Liver (tissue), 9 donors: Measurements from ENCODE around the gene TMEM178B. TPM values are rescaled to one million over a fixed set of nuclear protein-coding genes. Genes with fewer than 3 reads are reported as not detected.

ENCODE experiments used
- DNase-seq: peaks from one replicate; pipeline ENCODE4 v3.0.0-alpha.2; 2017; ENCODE audit warnings: low spot score
- H3K27ac ChIP-seq, 2 donors: one replicate each; pipeline ENCODE4 v1.7.0; 2013; ENCODE audit warnings: inconsistent platforms in 2 of 2, low read length in 2 of 2, control low read depth in 1 of 2, low read depth in 1 of 2, mild to moderate bottlenecking in 1 of 2
- H3K27me3 ChIP-seq, 4 donors: one replicate each; pipeline versions ENCODE4 v1.6.1 to v1.7.0; 2013; ENCODE audit warnings: low read length in 3 of 4, inconsistent platforms in 1 of 4, mild to moderate bottlenecking in 1 of 4, moderate library complexity in 1 of 4; ENCODE audit not compliant: control insufficient read depth in 4 of 4, insufficient read depth in 4 of 4
- H3K36me3 ChIP-seq, 4 donors: one replicate each; pipeline versions ENCODE4 v1.6.1 to v1.7.0; 2013; ENCODE audit warnings: low read length in 3 of 4, mild to moderate bottlenecking in 3 of 4, low read depth in 1 of 4, moderate library complexity in 1 of 4; ENCODE audit not compliant: control insufficient read depth in 4 of 4, insufficient read depth in 3 of 4
- H3K4me1 ChIP-seq, 4 donors: one replicate each; pipeline versions ENCODE4 v1.6.1 to v1.7.0; 2013; ENCODE audit warnings: low read length in 3 of 4, mild to moderate bottlenecking in 3 of 4, moderate library complexity in 1 of 4; ENCODE audit not compliant: control insufficient read depth in 4 of 4, insufficient read depth in 4 of 4
- H3K4me3 ChIP-seq, 3 donors: one replicate each; pipeline versions ENCODE4 v1.6.1 to v1.7.0; 2013; ENCODE audit warnings: low read length in 3 of 3, control low read depth in 1 of 3, low read depth in 1 of 3, mild to moderate bottlenecking in 1 of 3
- H3K9ac ChIP-seq, 2 donors: one replicate each; pipeline ENCODE4 v1.7.0; 2013; ENCODE audit warnings: low read length in 2 of 2, mild to moderate bottlenecking in 2 of 2, moderate library complexity in 2 of 2, control low read depth in 1 of 2, low read depth in 1 of 2
- H3K9me3 ChIP-seq, 4 donors: one replicate each; pipeline versions ENCODE4 v1.6.1 to v1.7.0; 2013; ENCODE audit warnings: low read length in 3 of 4; ENCODE audit not compliant: control insufficient read depth in 4 of 4
- EGR1 ChIP-seq, 2 donors: IDR thresholded peaks; 2 replicates each; pipeline ENCODE4 v1.6.1; 2016 to 2018; ENCODE audit warnings: antibody characterized with exemption in 2 of 2, low read depth in 2 of 2
- FOXA2 ChIP-seq: IDR thresholded peaks from 2 replicates; pipeline ENCODE4 v1.6.1; 2016; ENCODE audit warnings: antibody characterized with exemption
- HNF4A ChIP-seq, 2 donors: conservative IDR thresholded peaks; 2 replicates each; pipeline ENCODE4 v1.6.1; 2016; ENCODE audit warnings: antibody characterized with exemption in 2 of 2, mild to moderate bottlenecking in 2 of 2
- HNF4G ChIP-seq: IDR thresholded peaks from 2 replicates; pipeline ENCODE4 v1.6.1; 2016; ENCODE audit warnings: antibody characterized with exemption
- JUND ChIP-seq, 2 donors: IDR thresholded peaks; 2 replicates each; pipeline ENCODE4 v1.6.1; 2016; ENCODE audit warnings: antibody characterized with exemption in 2 of 2
- NR2F2 ChIP-seq: IDR thresholded peaks from 2 replicates; pipeline ENCODE4 v1.6.1; 2016; ENCODE audit warnings: antibody characterized with exemption
- RAD21 ChIP-seq, 2 donors: IDR thresholded peaks; 2 replicates each; pipeline ENCODE4 v1.6.1; 2016; ENCODE audit warnings: antibody characterized with exemption in 2 of 2, mild to moderate bottlenecking in 2 of 2
- RXRA ChIP-seq, 2 donors: IDR thresholded peaks; 2 replicates each; pipeline ENCODE4 v1.6.1; 2017 to 2018; ENCODE audit warnings: antibody characterized with exemption in 2 of 2, mild to moderate bottlenecking in 1 of 2
- SP1 ChIP-seq: IDR thresholded peaks from 2 replicates; pipeline ENCODE4 v1.6.1; 2018; ENCODE audit warnings: antibody characterized with exemption, mild to moderate bottlenecking
- YY1 ChIP-seq: IDR thresholded peaks from 2 replicates; pipeline ENCODE4 v1.6.1; 2016; ENCODE audit warnings: antibody characterized with exemption, mild to moderate bottlenecking
- WGBS: extraction: QIAGEN DNeasy Blood & Tissue Kit; methylation state at CpG from one replicate; pipeline ENCODE4 v1.1.7; 2013; 5-methylcytosine and 5-hydroxymethylcytosine counted together
- polyA plus RNA-seq, 2 donors: library from polyadenylated mRNA; stranded (reverse) in 1 of 2; unstranded in 1 of 2; fragments of 200-250 nt in 1 of 2; fragments of >200 nt in 1 of 2; fragmentation: Nextera tagmentation in 1 of 2; extraction: Ambion mirVana in 1 of 2; gene quantifications; one replicate each; pipeline versions ENCODE4 v1.2.1 to v1.2.3, GENCODE V29; 2013 to 2015
- total RNA-seq, 2 donors: library from RNA; depleted of rRNA; stranded (reverse); fragments of >200 nt; gene quantifications; one replicate each; pipeline ENCODE4 v1.2.3, GENCODE V29; 2014
- TF ChIP-seq, protein P1 (sequence below): IDR thresholded peaks from 2 replicates; pipeline ENCODE4 v1.6.1; 2016; ENCODE audit warnings: antibody characterized with exemption
- TF ChIP-seq, protein P2 (sequence below): IDR thresholded peaks from 2 replicates; pipeline ENCODE4 v1.6.1; 2016; ENCODE audit warnings: antibody characterized with exemption, mild to moderate bottlenecking
- TF ChIP-seq, protein P3 (sequence below): fragments of 150-350 bp; IDR thresholded peaks from 2 replicates; pipeline ENCODE4 v1.5.1; 2017; ENCODE audit warnings: improper control_type of control experiment, low read depth, low read length; ENCODE audit not compliant: missing input control
- TF ChIP-seq, protein P4 (sequence below): IDR thresholded peaks from 2 replicates; pipeline ENCODE4 v1.6.1; 2016; ENCODE audit warnings: antibody characterized with exemption
- donor health status: healthy.
- donor health status: healthy.
- donor health status: healthy.
- donor health status: healthy.
- donor health status: healthy.

The TMEM178B gene
- total and polyA plus RNA-seq, 4 donors: under 0.01 to 0.02 (median under 0.01) TPM; not detected in 1

DNA sequence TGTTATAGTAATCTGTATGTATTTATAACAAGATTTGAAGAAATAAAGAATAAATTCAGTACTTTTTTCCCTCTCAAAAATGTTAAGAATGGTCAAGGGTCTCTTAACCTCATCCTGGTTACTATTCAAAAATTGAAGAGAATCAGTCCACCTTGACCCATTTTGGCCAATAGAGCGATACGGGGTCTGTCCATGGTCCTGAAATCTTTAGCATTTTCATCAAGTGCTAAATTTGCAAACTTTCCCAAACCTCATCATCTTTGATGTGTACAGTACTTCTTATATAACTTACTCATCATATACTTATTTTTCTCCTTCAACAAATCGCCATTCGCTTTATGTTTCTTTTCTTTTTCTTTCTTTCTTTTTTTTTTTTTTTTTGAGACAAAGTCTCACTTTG is 23.6 kb downstream of the TMEM178B start:
- no peak overlapping the region for H3K27ac ChIP-seq
- WGBS: 60% methylated on average over 4 of the region's 4 CpGs
- no peaks in the 10 kb centered on the region for H3K4me1 ChIP-seq
- H3K9me3 ChIP-seq: no peaks in the 10 kb centered on the region
- H3K4me3 ChIP-seq: no peak overlapping the region
- TF ChIP-seq EGR1 (IDR thresholded peaks at IDR 0.05; ENCODE audit: low read depth in 2 of 2) (no peak), FOXA2 (no peak), JUND (IDR thresholded peaks at IDR 0.05) (no peak), RXRA (IDR thresholded peaks at IDR 0.05) (no peak)
- TF ChIP-seq, protein P1, sequence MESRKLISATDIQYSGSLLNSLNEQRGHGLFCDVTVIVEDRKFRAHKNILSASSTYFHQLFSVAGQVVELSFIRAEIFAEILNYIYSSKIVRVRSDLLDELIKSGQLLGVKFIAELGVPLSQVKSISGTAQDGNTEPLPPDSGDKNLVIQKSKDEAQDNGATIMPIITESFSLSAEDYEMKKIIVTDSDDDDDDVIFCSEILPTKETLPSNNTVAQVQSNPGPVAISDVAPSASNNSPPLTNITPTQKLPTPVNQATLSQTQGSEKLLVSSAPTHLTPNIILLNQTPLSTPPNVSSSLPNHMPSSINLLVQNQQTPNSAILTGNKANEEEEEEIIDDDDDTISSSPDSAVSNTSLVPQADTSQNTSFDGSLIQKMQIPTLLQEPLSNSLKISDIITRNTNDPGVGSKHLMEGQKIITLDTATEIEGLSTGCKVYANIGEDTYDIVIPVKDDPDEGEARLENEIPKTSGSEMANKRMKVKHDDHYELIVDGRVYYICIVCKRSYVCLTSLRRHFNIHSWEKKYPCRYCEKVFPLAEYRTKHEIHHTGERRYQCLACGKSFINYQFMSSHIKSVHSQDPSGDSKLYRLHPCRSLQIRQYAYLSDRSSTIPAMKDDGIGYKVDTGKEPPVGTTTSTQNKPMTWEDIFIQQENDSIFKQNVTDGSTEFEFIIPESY: no peak
- TF ChIP-seq, protein P2, sequence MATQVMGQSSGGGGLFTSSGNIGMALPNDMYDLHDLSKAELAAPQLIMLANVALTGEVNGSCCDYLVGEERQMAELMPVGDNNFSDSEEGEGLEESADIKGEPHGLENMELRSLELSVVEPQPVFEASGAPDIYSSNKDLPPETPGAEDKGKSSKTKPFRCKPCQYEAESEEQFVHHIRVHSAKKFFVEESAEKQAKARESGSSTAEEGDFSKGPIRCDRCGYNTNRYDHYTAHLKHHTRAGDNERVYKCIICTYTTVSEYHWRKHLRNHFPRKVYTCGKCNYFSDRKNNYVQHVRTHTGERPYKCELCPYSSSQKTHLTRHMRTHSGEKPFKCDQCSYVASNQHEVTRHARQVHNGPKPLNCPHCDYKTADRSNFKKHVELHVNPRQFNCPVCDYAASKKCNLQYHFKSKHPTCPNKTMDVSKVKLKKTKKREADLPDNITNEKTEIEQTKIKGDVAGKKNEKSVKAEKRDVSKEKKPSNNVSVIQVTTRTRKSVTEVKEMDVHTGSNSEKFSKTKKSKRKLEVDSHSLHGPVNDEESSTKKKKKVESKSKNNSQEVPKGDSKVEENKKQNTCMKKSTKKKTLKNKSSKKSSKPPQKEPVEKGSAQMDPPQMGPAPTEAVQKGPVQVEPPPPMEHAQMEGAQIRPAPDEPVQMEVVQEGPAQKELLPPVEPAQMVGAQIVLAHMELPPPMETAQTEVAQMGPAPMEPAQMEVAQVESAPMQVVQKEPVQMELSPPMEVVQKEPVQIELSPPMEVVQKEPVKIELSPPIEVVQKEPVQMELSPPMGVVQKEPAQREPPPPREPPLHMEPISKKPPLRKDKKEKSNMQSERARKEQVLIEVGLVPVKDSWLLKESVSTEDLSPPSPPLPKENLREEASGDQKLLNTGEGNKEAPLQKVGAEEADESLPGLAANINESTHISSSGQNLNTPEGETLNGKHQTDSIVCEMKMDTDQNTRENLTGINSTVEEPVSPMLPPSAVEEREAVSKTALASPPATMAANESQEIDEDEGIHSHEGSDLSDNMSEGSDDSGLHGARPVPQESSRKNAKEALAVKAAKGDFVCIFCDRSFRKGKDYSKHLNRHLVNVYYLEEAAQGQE: peak; percentile 99
- TF ChIP-seq, protein P3, sequence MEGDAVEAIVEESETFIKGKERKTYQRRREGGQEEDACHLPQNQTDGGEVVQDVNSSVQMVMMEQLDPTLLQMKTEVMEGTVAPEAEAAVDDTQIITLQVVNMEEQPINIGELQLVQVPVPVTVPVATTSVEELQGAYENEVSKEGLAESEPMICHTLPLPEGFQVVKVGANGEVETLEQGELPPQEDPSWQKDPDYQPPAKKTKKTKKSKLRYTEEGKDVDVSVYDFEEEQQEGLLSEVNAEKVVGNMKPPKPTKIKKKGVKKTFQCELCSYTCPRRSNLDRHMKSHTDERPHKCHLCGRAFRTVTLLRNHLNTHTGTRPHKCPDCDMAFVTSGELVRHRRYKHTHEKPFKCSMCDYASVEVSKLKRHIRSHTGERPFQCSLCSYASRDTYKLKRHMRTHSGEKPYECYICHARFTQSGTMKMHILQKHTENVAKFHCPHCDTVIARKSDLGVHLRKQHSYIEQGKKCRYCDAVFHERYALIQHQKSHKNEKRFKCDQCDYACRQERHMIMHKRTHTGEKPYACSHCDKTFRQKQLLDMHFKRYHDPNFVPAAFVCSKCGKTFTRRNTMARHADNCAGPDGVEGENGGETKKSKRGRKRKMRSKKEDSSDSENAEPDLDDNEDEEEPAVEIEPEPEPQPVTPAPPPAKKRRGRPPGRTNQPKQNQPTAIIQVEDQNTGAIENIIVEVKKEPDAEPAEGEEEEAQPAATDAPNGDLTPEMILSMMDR: no peak
- H3K36me3 ChIP-seq: no peaks in the 10 kb centered on the region
- no peak overlapping the region for H3K9ac ChIP-seq
- peaks cover 0 to 3% (median 0%) of the 10 kb centered on the region in 4 donors for H3K27me3 ChIP-seq
- no peak for DNase-seq

DNA sequence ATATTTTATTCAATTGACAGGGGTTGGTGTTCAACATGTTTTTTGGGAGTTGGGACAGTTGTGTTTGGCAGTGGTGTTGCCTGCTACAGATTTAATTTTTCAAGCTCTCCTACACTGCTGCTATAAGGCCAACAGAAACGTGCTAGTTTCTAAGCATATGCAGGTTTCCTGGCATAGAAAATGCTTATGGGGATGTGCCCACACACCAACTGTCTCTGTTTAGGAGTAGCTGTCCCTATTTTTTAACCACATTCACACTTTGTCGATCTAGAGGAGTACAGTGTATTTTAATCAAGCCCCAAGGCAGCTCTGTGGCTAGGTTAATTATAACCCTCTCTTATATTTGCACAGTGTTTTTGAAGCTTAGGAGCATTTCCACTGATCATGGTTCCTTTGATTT is 28.6 kb downstream of the TMEM178B start:
- no peak overlapping the region for H3K27ac ChIP-seq
- no peak overlapping the region for H3K4me3 ChIP-seq
- H3K27me3 ChIP-seq: no peaks in the 10 kb centered on the region
- H3K9me3 ChIP-seq: no peaks in the 10 kb centered on the region
- H3K36me3 ChIP-seq: no peaks in the 10 kb centered on the region
- H3K9ac ChIP-seq: no peak overlapping the region
- DNase-seq: no peak
- no peak for TF ChIP-seq HNF4G
- no peak for TF ChIP-seq YY1
- no peak for TF ChIP-seq JUND (IDR thresholded peaks at IDR 0.05)
- no peak for TF ChIP-seq NR2F2
- no peak for TF ChIP-seq RAD21 (IDR thresholded peaks at IDR 0.05)
- no peak for TF ChIP-seq HNF4A (conservative IDR thresholded peaks at IDR 0.05)
- TF ChIP-seq SP1: no peak
- TF ChIP-seq FOXA2: no peak
- TF ChIP-seq EGR1 (IDR thresholded peaks at IDR 0.05; ENCODE audit: low read depth in 2 of 2): no peak
- TF ChIP-seq, protein P4, sequence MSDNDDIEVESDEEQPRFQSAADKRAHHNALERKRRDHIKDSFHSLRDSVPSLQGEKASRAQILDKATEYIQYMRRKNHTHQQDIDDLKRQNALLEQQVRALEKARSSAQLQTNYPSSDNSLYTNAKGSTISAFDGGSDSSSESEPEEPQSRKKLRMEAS: no peak
- TF ChIP-seq, protein P3: no peak
- WGBS: 76% methylated on average over 2 of the region's 2 CpGs
- no peaks in the 10 kb centered on the region for H3K4me1 ChIP-seq
